ENCODE data around the gene COL4A1.

Gene COL4A1

DNA sequence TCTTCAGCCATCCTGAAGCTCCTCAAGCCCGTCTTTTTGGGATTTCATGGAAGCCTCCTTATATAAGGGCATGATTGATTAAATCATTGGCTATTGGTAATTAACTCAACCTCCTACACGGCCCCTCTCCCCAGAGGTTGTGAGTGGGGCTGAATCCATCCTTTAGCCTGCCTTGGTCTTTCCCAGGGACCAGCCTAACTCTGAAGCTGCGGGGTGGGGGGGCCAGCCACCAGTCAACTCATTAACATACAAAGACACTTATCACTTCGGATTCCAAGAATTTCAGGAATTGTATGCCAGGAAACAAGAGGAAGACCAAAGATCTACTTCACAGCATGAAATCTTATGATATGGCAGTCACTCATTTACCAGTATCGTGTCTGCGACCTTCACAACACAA lies 9.9 kb downstream of the COL4A1 start:
- TF ChIP-seq POLR2AphosphoS5 (IDR thresholded peaks at IDR 0.05; ENCODE audit: low read depth, low read length), result no peak
- TF ChIP-seq, protein P1, sequence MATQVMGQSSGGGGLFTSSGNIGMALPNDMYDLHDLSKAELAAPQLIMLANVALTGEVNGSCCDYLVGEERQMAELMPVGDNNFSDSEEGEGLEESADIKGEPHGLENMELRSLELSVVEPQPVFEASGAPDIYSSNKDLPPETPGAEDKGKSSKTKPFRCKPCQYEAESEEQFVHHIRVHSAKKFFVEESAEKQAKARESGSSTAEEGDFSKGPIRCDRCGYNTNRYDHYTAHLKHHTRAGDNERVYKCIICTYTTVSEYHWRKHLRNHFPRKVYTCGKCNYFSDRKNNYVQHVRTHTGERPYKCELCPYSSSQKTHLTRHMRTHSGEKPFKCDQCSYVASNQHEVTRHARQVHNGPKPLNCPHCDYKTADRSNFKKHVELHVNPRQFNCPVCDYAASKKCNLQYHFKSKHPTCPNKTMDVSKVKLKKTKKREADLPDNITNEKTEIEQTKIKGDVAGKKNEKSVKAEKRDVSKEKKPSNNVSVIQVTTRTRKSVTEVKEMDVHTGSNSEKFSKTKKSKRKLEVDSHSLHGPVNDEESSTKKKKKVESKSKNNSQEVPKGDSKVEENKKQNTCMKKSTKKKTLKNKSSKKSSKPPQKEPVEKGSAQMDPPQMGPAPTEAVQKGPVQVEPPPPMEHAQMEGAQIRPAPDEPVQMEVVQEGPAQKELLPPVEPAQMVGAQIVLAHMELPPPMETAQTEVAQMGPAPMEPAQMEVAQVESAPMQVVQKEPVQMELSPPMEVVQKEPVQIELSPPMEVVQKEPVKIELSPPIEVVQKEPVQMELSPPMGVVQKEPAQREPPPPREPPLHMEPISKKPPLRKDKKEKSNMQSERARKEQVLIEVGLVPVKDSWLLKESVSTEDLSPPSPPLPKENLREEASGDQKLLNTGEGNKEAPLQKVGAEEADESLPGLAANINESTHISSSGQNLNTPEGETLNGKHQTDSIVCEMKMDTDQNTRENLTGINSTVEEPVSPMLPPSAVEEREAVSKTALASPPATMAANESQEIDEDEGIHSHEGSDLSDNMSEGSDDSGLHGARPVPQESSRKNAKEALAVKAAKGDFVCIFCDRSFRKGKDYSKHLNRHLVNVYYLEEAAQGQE (IDR thresholded peaks at IDR 0.05; ENCODE audit: insufficient read depth in 1 of 2, low read depth in 2 of 2, low read length in 2 of 2), result no peak
- no peak for TF ChIP-seq FOXP2 (optimal IDR thresholded peaks at IDR 0.05; ENCODE audit: borderline replicate concordance, extremely low read depth, extremely low read length, insufficient read depth)
- TF ChIP-seq SIN3A (IDR thresholded peaks at IDR 0.05; ENCODE audit: borderline replicate concordance, insufficient read depth, low read length), result no peak

DNA sequence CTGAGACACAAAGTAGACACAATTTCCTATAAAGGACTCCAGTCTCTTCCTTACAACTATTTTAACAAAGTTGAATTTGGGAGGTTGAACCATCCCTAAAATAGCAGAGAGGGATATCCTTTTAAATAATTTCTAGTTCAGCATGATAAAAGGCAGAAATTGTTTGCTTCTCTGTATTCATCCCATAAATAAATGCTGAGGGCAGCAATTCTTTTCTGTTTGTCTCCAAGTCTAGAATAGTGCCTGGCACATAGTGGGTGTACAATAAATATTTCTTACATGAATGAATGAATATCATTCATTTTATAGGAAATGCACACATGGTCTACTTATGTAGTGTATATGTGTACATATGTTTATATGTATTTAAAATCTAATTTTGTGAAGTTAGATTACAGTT lies 12.3 kb downstream of the COL4A1 start:
- TF ChIP-seq, protein P1 (IDR thresholded peaks at IDR 0.05; ENCODE audit: insufficient read depth in 1 of 2, low read depth in 2 of 2, low read length in 2 of 2), result no peak
- TF ChIP-seq POLR2AphosphoS5 (IDR thresholded peaks at IDR 0.05; ENCODE audit: low read depth, low read length) (no peak), TAF1 (IDR thresholded peaks at IDR 0.05; ENCODE audit: borderline replicate concordance, insufficient read depth, low read length) (no peak), FOXP2 (optimal IDR thresholded peaks at IDR 0.05; ENCODE audit: borderline replicate concordance, extremely low read depth, extremely low read length, insufficient read depth) (no peak), SIN3A (IDR thresholded peaks at IDR 0.05; ENCODE audit: borderline replicate concordance, insufficient read depth, low read length) (no peak)

DNA sequence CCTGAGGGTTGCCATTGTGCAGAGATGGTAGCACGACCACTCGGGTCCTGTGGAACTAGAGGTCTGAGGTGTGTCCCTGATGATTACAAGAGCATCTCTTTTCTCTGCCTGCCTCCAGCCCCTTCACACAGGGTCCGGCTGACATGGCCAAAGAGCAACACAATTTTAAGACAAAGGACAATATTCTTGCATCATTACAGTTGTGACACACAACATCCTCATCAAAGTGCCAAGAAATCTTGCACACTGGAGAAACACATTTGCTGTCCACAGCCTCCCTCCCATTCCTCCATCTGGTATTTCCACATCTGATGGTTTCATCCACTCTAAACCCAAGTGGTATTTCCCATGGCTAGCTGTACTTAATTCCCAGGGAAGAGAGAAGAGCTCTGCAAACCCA lies 12.8 kb downstream of the COL4A1 start:
- no peak for TF ChIP-seq FOXP2 (optimal IDR thresholded peaks at IDR 0.05; ENCODE audit: borderline replicate concordance, extremely low read depth, extremely low read length, insufficient read depth)
- TF ChIP-seq, protein P1 (IDR thresholded peaks at IDR 0.05; ENCODE audit: insufficient read depth in 1 of 2, low read depth in 2 of 2, low read length in 2 of 2), result no peak
- TF ChIP-seq POLR2AphosphoS5 (IDR thresholded peaks at IDR 0.05; ENCODE audit: low read depth, low read length), result no peak
- TF ChIP-seq TAF1 (IDR thresholded peaks at IDR 0.05; ENCODE audit: borderline replicate concordance, insufficient read depth, low read length), result no peak
- no peak for TF ChIP-seq SIN3A (IDR thresholded peaks at IDR 0.05; ENCODE audit: borderline replicate concordance, insufficient read depth, low read length)

DNA sequence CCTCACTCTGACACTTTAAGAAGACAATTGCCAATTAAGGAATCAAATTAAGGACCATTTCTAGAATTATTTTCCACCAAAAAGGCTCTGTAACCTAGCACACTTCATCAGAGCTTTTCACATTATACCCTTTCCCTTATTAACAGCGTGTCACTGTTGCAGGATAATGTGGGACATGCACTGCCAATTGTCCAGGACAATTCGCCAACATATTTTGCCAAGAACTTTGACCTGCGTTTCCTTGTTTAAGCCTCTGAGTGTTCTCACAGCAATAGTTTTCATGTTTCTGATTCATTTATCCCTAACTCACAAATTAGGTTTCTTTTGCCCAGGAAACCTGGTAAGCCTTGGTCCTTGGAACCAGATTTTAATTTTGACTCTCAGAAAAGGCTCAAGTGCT lies 13.3 kb downstream of the COL4A1 start:
- TF ChIP-seq FOXP2 (optimal IDR thresholded peaks at IDR 0.05; ENCODE audit: borderline replicate concordance, extremely low read depth, extremely low read length, insufficient read depth) (no peak), POLR2AphosphoS5 (IDR thresholded peaks at IDR 0.05; ENCODE audit: low read depth, low read length) (no peak), SIN3A (IDR thresholded peaks at IDR 0.05; ENCODE audit: borderline replicate concordance, insufficient read depth, low read length) (no peak), TAF1 (IDR thresholded peaks at IDR 0.05; ENCODE audit: borderline replicate concordance, insufficient read depth, low read length) (no peak)
- TF ChIP-seq, protein P1 (IDR thresholded peaks at IDR 0.05; ENCODE audit: insufficient read depth in 1 of 2, low read depth in 2 of 2, low read length in 2 of 2), result no peak

DNA sequence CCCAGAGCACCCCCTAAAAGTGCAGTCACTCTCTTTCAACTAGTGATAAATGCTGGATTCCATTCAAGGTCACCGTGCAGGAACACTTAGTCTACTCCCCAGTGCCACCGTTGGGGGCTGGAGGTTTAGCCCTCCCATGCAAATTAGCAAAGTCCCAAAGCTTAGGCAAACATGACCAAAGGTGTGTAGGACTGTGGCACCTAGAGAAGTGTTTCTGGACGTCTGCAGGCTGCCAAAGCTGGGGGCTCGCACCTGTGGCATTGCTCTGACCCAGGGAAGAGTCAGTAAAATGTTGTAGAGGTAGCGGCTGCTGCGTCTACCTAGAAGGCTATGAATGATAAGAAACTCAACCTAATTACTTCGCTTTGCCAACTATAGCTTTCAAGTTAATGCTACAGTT lies 13.9 kb downstream of the COL4A1 start:
- TF ChIP-seq SIN3A (IDR thresholded peaks at IDR 0.05; ENCODE audit: borderline replicate concordance, insufficient read depth, low read length) (no peak), TAF1 (IDR thresholded peaks at IDR 0.05; ENCODE audit: borderline replicate concordance, insufficient read depth, low read length) (no peak), FOXP2 (optimal IDR thresholded peaks at IDR 0.05; ENCODE audit: borderline replicate concordance, extremely low read depth, extremely low read length, insufficient read depth) (no peak)
